Mucosa of gallbladder (tissue), 1 donor: ENCODE data around the gene HYAL1. TPM values are rescaled to one million over a fixed set of nuclear protein-coding genes. Genes with fewer than 3 reads are reported as not detected.

ENCODE experiments used
- DNase-seq: peaks from one replicate; pipeline ENCODE4 v3.0.0-alpha.2; 2020; ENCODE audit warnings: low spot score
- total RNA-seq: library from RNA; stranded (reverse); gene quantifications from one replicate; pipeline ENCODE4 v1.2.1, GENCODE V29; 2021
- donor health status: DM: no; HTN: no; CAD: no.

The HYAL1 gene, protein sequence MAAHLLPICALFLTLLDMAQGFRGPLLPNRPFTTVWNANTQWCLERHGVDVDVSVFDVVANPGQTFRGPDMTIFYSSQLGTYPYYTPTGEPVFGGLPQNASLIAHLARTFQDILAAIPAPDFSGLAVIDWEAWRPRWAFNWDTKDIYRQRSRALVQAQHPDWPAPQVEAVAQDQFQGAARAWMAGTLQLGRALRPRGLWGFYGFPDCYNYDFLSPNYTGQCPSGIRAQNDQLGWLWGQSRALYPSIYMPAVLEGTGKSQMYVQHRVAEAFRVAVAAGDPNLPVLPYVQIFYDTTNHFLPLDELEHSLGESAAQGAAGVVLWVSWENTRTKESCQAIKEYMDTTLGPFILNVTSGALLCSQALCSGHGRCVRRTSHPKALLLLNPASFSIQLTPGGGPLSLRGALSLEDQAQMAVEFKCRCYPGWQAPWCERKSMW
- 82.4 TPM for total RNA-seq

GRCh38 chr3:50303013-50303815, at the start of gene HYAL1:
TSS of gene HYAL1 (minus strand) at chr3:50303574. CDS start at chr3:50302956, 618 bp downstream.
- DNase-seq: peak; percentile 79

- no peak for DNase-seq
Measured at GRCh38 chr3:50352781-50353180, 49.4 kb upstream of the HYAL1 start.

DNA sequence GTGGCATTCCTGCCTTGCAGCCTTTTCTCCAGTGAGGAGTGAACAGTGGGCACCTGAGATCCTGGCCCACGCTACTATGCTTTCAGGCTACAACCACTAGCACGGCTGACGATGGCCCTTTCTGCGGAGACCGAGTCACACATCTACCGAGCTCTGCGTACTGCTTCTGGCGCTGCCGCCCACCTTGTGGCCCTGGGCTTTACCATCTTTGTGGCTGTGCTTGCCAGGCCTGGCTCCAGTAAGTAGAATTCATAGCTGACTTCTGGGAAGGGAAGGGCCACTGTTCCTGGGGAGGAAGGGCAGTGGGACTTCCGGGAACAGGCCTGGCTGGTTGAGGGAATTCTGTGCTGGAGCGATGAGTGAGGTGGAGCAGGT, 47.9 kb upstream of the HYAL1 start:
- DNase-seq: no peak

DNA sequence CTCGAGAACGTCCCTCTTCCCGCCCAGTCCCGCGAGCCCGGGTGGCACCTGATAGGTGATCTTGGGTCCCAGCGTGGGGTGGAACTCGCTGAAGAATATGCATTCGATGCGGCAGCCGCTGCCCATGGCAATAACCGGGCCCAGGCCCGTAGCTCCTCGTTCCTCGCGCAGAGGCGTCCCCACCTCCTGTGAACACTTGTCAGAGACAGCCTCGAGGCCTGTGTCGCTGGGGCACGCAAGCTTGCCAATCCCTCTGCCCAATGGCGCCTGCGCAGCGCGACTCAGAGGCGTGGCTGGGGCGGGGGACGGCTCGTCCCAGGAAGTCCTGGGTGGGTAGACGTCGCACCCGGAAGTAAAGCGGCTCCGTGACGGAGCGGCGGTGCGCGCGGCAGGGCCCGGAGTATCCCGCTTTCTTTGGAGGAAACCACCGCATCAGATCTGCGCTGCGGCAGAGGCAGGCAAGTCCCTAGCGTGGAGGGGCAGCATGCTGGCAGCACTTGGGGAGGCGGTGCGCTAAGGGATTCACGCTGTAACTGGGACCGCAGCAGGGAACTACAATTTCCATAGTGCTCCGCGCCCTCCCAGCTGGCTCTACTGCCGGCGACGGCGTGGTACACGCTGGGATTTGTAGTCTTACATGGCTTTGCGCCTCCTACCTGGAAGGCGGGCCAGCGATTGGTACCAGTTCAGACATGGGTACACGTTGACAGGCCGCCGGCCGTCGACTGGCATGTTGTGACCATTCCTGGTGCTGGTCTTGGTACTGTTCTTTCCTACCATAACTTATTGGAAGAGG, 47.4 kb upstream of the HYAL1 start, which contains the start of the genes CYB561D2 and NPRL2:
Gene CYB561D2, plus strand, starts transcription at position 336 of the 796 bp plus-strand sequence. CDS start 572 bp downstream, outside the sequence.
Gene NPRL2, minus strand, starts transcription at position 249 of the 796 bp plus-strand sequence. Its CDS starts 123 bp downstream, at position 126.
- peak; percentile 97 for DNase-seq

DNA sequence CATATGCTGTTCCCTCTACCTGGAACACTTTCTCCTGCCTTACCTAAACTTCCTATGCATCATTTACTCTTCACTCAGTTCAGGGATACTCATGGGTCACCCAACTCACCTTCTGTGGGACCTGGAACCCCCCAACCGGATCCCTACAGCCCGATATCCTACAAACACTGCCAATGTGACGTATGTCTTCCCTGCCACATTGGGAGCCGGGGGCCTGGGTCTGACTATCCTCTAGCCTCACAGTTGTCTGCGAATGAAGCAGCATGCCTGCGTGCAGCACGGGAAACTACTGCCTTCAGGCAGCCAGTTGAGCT, 46.8 kb upstream of the HYAL1 start:
- no peak for DNase-seq

- DNase-seq: peak; percentile 74
Measured at GRCh38 chr3:50347187-50347813, 43.9 kb upstream of the HYAL1 start.

DNA sequence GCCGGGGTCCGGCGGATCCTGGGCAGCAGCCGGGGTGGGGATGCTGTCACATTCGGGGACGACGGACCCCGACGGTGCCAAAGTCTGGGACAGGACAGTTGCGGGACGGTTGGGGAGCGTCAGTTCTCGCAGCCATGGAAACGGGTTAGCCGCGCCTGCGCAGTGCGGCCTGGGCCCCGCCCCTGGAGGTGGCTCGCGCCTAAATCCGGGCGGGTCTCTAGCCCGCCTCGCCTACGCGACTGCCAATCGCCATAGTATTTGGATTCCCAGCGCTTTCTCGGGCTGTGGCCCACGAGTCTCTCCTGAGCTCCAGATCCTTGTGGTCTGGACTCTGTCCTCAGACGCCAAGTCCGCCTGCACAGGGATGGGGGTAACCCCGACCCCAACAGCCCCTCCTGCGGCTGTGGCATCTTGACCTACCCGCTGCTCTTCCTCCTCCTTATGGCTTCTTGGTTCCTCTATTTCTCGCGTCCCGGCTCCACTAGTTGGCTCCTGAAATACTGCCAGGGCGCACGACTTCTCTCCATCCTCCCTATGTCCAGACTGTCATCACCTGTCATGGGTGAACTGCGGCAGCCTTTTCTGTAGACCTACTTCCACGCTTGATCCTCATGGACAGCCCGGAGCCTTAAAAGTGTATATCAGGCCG, 42.3 kb upstream of the HYAL1 start, which contains the start of gene ZMYND10:
Gene ZMYND10, minus strand, starts transcription at position 147 of the 649 bp plus-strand sequence. CDS start 153 bp downstream, outside the sequence.
- DNase-seq: no peak

GRCh38 chr3:50345008-50345407, 41.6 kb upstream of the HYAL1 start:
- no peak for DNase-seq

GRCh38 chr3:50342813-50343633, 39.6 kb upstream of the HYAL1 start:
- no peak for DNase-seq

- no peak for DNase-seq
Measured at GRCh38 chr3:50341996-50342650, 38.7 kb upstream of the HYAL1 start.

GRCh38 chr3:50341537-50341936, 38.2 kb upstream of the HYAL1 start:
- DNase-seq: no peak

- DNase-seq: peak; percentile 54
Measured at GRCh38 chr3:50340448-50341329, 37.3 kb upstream of the HYAL1 start, which contains the start of gene RASSF1. TSS of gene RASSF1 (minus strand) at chr3:50340836. CDS start at chr3:50340805, 31 bp downstream.

- no peak for DNase-seq
Measured at GRCh38 chr3:50340147-50340447, 36.7 kb upstream of the HYAL1 start.

DNA sequence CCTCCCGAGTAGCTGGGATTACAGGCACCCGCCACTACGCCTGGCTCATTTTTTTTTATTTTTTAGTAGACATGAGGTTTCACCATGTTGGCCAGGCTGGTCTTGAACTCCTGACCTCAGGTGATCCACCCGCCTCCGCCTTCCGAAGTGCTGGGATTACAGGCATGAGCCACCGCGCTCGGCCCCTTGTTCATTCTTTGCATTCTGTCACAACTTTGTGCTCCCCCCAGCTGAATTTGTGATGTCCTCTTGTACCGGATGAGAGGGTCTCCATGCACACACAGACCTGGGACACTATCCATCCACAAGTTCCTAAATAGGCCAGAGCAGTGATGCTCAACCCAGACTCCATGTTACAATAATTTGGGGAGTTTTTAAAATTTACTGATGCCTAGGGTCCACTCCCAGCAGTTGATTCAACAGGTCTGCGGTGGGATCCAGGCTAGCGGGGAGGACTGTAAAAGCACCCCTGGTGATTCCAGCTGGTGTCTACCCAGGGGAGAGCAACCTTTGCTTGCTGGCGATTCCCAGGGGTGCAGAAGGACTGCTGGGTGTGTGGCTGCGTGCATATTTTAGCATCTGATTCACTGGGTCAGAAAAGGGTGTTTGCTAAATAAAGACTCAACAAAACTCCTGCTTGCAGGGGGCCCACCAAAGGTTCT, 36.2 kb upstream of the HYAL1 start:
- DNase-seq: no peak

DNA sequence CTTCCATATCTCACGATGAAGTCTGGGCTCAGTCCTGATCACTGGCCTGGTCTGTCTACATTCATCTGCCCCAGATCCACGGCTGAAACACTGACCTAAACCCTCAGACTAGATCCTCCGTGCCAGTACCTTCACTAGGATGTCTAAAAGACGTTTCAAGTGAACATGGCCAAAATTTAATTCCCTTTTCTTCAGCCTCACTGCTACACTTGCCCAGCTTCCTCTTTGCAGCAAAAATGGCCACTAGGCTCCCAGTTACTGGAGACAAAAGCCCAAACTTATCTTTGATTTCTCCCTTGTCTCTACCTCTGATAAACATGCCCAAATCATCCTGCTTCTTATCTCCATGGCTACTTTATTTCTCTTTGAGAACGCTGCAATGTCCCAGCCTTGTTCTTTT, 35.6 kb upstream of the HYAL1 start:
- no peak for DNase-seq

DNA sequence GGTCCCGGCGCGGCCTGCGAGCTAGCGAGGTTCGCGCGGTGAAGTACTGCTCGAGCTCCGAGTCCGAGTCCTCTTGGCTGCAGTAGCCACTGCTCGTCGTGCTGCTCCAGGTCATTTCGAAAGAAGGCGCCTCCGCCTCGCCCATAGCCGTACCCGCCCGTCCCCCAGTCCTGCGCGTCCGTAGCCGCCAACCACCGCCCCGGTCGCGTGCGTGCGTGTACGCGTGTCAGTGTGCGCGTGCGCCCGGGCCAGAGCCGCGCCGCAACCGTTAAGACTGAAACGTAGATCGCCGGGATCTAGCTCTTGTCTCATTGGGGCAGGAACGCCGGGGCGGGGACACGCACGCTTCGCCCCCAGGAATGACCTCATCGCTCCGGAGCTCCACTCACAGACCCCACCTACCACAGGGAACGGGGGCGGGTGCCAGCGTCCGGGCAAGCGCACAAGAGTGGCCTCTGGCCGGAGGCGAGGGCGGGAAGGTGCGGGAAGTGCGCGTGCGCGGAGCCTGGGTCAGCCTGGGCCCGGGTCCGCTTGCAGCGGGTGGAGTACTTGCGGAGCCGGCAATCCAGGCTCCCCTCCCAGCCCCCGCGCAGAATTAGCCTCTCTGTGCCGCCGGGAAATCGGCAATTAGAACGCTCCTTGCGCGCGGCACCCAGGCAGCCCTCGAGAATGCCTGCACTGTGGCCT, 33.9 kb upstream of the HYAL1 start:
- peak; percentile 99 for DNase-seq

GRCh38 chr3:50336452-50337174, 33.2 kb upstream of the HYAL1 start:
- no peak for DNase-seq
